ENCODE data around the gene RBPJL.

Gene RBPJL

GRCh38 chr20:45318948-45319347, 12.3 kb downstream of the RBPJL start:
- no peak for DNase-seq

- DNase-seq, result peak; percentile 60
These were observed 14.4 kb downstream of the RBPJL start for GRCh38 chr20:45320948-45321595.

- DNase-seq, result peak; percentile 13
These were observed 16.3 kb downstream of the RBPJL start for GRCh38 chr20:45322952-45323383.

GRCh38 chr20:45323731-45324130, 17.1 kb downstream of the RBPJL start:
- DNase-seq, result no peak

- DNase-seq, result no peak
These were observed 18.7 kb downstream of the RBPJL start for GRCh38 chr20:45325371-45325770.

- no peak for DNase-seq
These were observed 21.8 kb downstream of the RBPJL start for GRCh38 chr20:45328451-45328850.

- DNase-seq, result no peak
These were observed 23.1 kb downstream of the RBPJL start for GRCh38 chr20:45329497-45330319.

- DNase-seq, result no peak
These were observed 23.8 kb downstream of the RBPJL start for GRCh38 chr20:45330476-45330875.

GRCh38 chr20:45336530-45337366, 30.1 kb downstream of the RBPJL start:
- DNase-seq, result no peak

- no peak for DNase-seq
These were observed 30.9 kb downstream of the RBPJL start for GRCh38 chr20:45337367-45338120.

- DNase-seq, result no peak
These were observed 31.7 kb downstream of the RBPJL start for GRCh38 chr20:45338121-45339030.

- no peak for DNase-seq
These were observed 32.4 kb downstream of the RBPJL start for GRCh38 chr20:45339084-45339483.

- no peak for DNase-seq
These were observed 33.2 kb downstream of the RBPJL start for GRCh38 chr20:45339799-45340198.

GRCh38 chr20:45340236-45340847, 33.7 kb downstream of the RBPJL start:
- DNase-seq, result no peak

- no peak for DNase-seq
These were observed 34.3 kb downstream of the RBPJL start for GRCh38 chr20:45340951-45341350.

GRCh38 chr20:45341579-45341938, 34.9 kb downstream of the RBPJL start:
- DNase-seq, result no peak

- DNase-seq, result no peak
These were observed 35.6 kb downstream of the RBPJL start for GRCh38 chr20:45341939-45342854.

- no peak for DNase-seq
These were observed 36.4 kb downstream of the RBPJL start for GRCh38 chr20:45342855-45343531.

GRCh38 chr20:45343532-45344167, 37.0 kb downstream of the RBPJL start:
- no peak for DNase-seq
